ENCODE results near the gene INSL4. TPM values are rescaled to one million over a fixed set of nuclear protein-coding genes. Genes with fewer than 3 reads are reported as not detected.
A peak's percentile ranks its signal among the peaks of the same experiment; 100 is the strongest.

The INSL4 gene
- total and polyA plus RNA-seq, 10 of the 15 experiments (the other 5 are each of a cell fraction or from before 2014, with no cell fraction given) = 0.03 TPM; not detected in 9

DNA sequence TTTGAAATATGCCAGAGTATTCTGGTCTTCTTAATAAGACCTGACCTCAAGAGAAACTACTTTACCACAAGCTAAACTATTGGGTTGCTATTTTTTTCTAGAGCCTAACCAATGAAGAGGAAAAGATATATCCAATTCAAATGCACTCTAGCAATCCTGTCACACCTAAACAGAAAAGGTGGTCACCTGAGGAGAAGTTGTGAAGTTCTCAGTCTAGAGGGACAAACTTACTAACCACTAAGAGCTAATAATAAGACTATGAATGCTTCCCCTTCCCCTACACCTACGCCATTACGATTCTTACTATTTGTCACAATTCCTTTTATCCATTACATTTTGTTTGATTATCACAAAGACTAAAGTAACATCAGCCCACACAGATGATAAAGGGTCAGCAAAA lies 43.6 kb downstream of the INSL4 start (continued):
- TF ChIP-seq NFIC (IDR thresholded peaks at IDR 0.05; ENCODE audit: low read depth, low read length) = peak; percentile 45; the same call in 1 of the 2 replicates
- TF ChIP-seq WRNIP1 (IDR thresholded peaks at IDR 0.05; ENCODE audit: borderline replicate concordance, low read depth, low read length) = no peak
- TF ChIP-seq MTA2 (IDR thresholded peaks at IDR 0.05; ENCODE audit: low read depth) = peak; percentile 91
- no peak for TF ChIP-seq SIX5 (IDR thresholded peaks at IDR 0.05; ENCODE audit: low read depth, low read length, severe bottlenecking)
- TF ChIP-seq SPI1 (IDR thresholded peaks at IDR 0.05; ENCODE audit: borderline replicate concordance, insufficient read depth, low read depth, low read length) = 0 out of 2 replicates have a peak, but pooled peaks have one; percentile 13
- no peak for TF ChIP-seq YY1 (IDR thresholded peaks at IDR 0.05; ENCODE audit: low read depth, low read length)
- TF ChIP-seq, protein P1, sequence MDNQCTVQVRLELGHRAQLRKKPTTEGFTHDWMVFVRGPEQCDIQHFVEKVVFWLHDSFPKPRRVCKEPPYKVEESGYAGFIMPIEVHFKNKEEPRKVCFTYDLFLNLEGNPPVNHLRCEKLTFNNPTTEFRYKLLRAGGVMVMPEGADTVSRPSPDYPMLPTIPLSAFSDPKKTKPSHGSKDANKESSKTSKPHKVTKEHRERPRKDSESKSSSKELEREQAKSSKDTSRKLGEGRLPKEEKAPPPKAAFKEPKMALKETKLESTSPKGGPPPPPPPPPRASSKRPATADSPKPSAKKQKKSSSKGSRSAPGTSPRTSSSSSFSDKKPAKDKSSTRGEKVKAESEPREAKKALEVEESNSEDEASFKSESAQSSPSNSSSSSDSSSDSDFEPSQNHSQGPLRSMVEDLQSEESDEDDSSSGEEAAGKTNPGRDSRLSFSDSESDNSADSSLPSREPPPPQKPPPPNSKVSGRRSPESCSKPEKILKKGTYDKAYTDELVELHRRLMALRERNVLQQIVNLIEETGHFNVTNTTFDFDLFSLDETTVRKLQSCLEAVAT (IDR thresholded peaks at IDR 0.05) = peak; percentile 70
- 0 out of 2 replicates have a peak, but pooled peaks have one; percentile 18 for TF ChIP-seq BMI1 (IDR thresholded peaks at IDR 0.05; ENCODE audit: borderline replicate concordance)
- no peak for TF ChIP-seq SRF (IDR thresholded peaks at IDR 0.05; ENCODE audit: low read depth in 2 of 2, low read length in 2 of 2)
- TF ChIP-seq MEF2A (IDR thresholded peaks at IDR 0.05; ENCODE audit: insufficient read depth, low read depth, low read length) = 0 out of 2 replicates have a peak, but pooled peaks have one; percentile 15
- no peak for TF ChIP-seq SMC3 (IDR thresholded peaks at IDR 0.05; ENCODE audit: borderline replicate concordance, low read length)
- TF ChIP-seq, protein P2, sequence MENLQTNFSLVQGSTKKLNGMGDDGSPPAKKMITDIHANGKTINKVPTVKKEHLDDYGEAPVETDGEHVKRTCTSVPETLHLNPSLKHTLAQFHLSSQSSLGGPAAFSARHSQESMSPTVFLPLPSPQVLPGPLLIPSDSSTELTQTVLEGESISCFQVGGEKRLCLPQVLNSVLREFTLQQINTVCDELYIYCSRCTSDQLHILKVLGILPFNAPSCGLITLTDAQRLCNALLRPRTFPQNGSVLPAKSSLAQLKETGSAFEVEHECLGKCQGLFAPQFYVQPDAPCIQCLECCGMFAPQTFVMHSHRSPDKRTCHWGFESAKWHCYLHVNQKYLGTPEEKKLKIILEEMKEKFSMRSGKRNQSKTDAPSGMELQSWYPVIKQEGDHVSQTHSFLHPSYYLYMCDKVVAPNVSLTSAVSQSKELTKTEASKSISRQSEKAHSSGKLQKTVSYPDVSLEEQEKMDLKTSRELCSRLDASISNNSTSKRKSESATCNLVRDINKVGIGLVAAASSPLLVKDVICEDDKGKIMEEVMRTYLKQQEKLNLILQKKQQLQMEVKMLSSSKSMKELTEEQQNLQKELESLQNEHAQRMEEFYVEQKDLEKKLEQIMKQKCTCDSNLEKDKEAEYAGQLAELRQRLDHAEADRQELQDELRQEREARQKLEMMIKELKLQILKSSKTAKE (IDR thresholded peaks at IDR 0.05; ENCODE audit: low read depth, poor library complexity, severe bottlenecking) = peak; percentile 48
- peak; percentile 54 for TF ChIP-seq ATF7 (IDR thresholded peaks at IDR 0.05; ENCODE audit: low read depth)
- TF ChIP-seq POLR2AphosphoS2 (IDR thresholded peaks at IDR 0.05; ENCODE audit: low read depth, low read length) = no peak
- TF ChIP-seq HDGF (IDR thresholded peaks at IDR 0.05) = no peak
- TF ChIP-seq, protein P3, sequence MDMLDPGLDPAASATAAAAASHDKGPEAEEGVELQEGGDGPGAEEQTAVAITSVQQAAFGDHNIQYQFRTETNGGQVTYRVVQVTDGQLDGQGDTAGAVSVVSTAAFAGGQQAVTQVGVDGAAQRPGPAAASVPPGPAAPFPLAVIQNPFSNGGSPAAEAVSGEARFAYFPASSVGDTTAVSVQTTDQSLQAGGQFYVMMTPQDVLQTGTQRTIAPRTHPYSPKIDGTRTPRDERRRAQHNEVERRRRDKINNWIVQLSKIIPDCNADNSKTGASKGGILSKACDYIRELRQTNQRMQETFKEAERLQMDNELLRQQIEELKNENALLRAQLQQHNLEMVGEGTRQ (IDR thresholded peaks at IDR 0.05; ENCODE audit: borderline replicate concordance, low read depth, low read length) = no peak
- TF ChIP-seq NFYA (IDR thresholded peaks at IDR 0.05; ENCODE audit: borderline replicate concordance, low read depth, low read length) = no peak
- peak; percentile 43; the same call in 1 of the 2 replicates for TF ChIP-seq BCL11A (IDR thresholded peaks at IDR 0.05; ENCODE audit: low read depth, low read length)
- TF ChIP-seq, protein P4, sequence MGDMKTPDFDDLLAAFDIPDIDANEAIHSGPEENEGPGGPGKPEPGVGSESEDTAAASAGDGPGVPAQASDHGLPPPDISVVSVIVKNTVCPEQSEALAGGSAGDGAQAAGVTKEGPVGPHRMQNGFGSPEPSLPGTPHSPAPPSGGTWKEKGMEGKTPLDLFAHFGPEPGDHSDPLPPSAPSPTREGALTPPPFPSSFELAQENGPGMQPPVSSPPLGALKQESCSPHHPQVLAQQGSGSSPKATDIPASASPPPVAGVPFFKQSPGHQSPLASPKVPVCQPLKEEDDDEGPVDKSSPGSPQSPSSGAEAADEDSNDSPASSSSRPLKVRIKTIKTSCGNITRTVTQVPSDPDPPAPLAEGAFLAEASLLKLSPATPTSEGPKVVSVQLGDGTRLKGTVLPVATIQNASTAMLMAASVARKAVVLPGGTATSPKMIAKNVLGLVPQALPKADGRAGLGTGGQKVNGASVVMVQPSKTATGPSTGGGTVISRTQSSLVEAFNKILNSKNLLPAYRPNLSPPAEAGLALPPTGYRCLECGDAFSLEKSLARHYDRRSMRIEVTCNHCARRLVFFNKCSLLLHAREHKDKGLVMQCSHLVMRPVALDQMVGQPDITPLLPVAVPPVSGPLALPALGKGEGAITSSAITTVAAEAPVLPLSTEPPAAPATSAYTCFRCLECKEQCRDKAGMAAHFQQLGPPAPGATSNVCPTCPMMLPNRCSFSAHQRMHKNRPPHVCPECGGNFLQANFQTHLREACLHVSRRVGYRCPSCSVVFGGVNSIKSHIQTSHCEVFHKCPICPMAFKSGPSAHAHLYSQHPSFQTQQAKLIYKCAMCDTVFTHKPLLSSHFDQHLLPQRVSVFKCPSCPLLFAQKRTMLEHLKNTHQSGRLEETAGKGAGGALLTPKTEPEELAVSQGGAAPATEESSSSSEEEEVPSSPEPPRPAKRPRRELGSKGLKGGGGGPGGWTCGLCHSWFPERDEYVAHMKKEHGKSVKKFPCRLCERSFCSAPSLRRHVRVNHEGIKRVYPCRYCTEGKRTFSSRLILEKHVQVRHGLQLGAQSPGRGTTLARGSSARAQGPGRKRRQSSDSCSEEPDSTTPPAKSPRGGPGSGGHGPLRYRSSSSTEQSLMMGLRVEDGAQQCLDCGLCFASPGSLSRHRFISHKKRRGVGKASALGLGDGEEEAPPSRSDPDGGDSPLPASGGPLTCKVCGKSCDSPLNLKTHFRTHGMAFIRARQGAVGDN (IDR thresholded peaks at IDR 0.05) = no peak
- TF ChIP-seq HDAC2 (IDR thresholded peaks at IDR 0.05) = no peak
- peak; percentile 33; the same call in 1 of the 2 replicates for TF ChIP-seq JUNB (IDR thresholded peaks at IDR 0.05)
- TF ChIP-seq NR2C2 (IDR thresholded peaks at IDR 0.05; ENCODE audit: borderline replicate concordance, control insufficient read depth, insufficient read length, low read depth) = no peak
- TF ChIP-seq HCFC1 (IDR thresholded peaks at IDR 0.05; ENCODE audit: low read length) = no peak
- no peak for TF ChIP-seq ZNF217 (IDR thresholded peaks at IDR 0.05)
